HG03159 (cell line): Measurements from ENCODE around the gene GLTPD2.

Source experiments
- ATAC-seq: cut with Tn5 transposase; IDR thresholded peaks from one replicate; pipeline ENCODE4 v1.9.1; 2021; ENCODE audit warnings: mild to moderate bottlenecking, moderate library complexity; ENCODE audit not compliant: unreplicated experiment

GLTPD2 gene

DNA sequence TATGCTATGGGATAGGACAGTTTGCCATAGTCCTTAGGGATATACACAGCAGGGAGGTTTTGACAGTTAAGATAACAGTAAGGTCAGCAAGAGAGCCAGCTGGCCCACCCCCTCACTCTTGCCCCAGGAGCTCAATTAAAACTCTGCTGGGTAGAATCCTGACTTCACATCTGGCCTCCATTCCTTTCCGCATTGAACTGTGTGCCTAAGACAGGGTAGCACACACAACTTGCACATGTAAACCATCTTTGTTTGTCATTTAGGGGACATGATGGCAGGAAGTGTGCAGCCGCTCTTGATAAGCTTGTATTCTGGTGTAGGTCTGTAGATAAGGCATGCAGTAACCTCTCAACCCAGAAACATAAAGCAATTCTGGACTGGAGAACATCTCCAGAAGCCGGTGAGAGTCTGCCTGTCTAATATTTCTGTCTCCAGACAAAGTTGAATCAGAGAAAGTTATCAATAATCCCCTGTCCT is 49.6 kb downstream of the GLTPD2 start:
- no peak for ATAC-seq

DNA sequence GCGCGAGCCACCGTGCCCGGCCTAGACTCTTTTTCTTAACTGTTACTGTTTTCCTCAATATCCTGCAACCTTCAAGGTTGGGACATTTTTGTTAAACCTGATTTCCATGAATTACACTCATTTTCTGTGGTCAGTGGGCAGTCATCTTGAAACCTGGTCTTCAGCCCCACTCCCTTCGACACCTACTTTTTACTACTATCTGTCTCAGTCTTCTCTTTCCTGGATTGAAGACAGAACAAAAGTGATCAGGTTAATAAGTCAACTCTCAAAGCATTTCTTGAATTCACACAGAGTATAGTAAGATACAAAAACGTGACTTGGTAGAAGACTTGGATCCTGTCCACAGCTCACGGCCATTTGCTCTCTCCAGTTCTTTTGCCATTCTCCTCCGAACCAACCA is 50.5 kb downstream of the GLTPD2 start:
- no peak for ATAC-seq
